ENCODE data around the gene SYN1.
A peak's percentile ranks its signal among the peaks of the same experiment; 100 is the strongest.
"Not testable (repeated sequence)": the region's sequence is repeated elsewhere in the genome, so short reads cannot be mapped to it uniquely, and the experiment has no call there.

The SYN1 gene

GRCh38 chrX:47634871-47635575 lies 15.4 kb upstream of the SYN1 start:
- no peak for DNase-seq (ENCODE audit: low spot score)
- no peak for FAIRE-seq

GRCh38 chrX:47633689-47634590 lies 14.3 kb upstream of the SYN1 start:
- DNase-seq (ENCODE audit: low spot score), result no peak
- FAIRE-seq, result no peak

GRCh38 chrX:47632666-47633065 lies 13.0 kb upstream of the SYN1 start:
- no peak for DNase-seq (ENCODE audit: low spot score)
- FAIRE-seq, result no peak

GRCh38 chrX:47631676-47632075 lies 12.0 kb upstream of the SYN1 start:
- FAIRE-seq, result no peak

GRCh38 chrX:47629419-47630200 lies 10.0 kb upstream of the SYN1 start, which contains the start of gene CFP:
Gene CFP (minus strand): TSS chrX:47629930. CDS start chrX:47629844, 86 bp downstream.
- DNase-seq (ENCODE audit: low spot score) (no peak), FAIRE-seq (no peak)

More at GRCh38 chrX:47631676-47632075, 12.0 kb upstream of the SYN1 start:
- DNase-seq (ENCODE audit: low spot score), result no peak

GRCh38 chrX:47628982-47629381 lies 9.3 kb upstream of the SYN1 start:
- DNase-seq (ENCODE audit: low spot score) (no peak), FAIRE-seq (no peak)

- no peak for FAIRE-seq
- DNase-seq (ENCODE audit: low spot score), result no peak
Measured at GRCh38 chrX:47625365-47625764, 5.7 kb upstream of the SYN1 start.

GRCh38 chrX:47623540-47624027 lies 3.9 kb upstream of the SYN1 start:
- FAIRE-seq, result no peak
- peak; percentile 67 for DNase-seq (ENCODE audit: low spot score)

- FAIRE-seq (no peak), DNase-seq (ENCODE audit: low spot score) (no peak)
Measured at GRCh38 chrX:47621851-47622250, 2.2 kb upstream of the SYN1 start.

- FAIRE-seq, result no peak
- no peak for DNase-seq (ENCODE audit: low spot score)
Measured at GRCh38 chrX:47620303-47620685, 637 bp upstream of the SYN1 start.

GRCh38 chrX:47618923-47619485 lies 653 bp downstream of the SYN1 start:
- DNase-seq (ENCODE audit: low spot score), result no peak
- FAIRE-seq, result no peak

GRCh38 chrX:47614618-47615017 lies 5.0 kb downstream of the SYN1 start:
- no peak for FAIRE-seq
- no peak for DNase-seq (ENCODE audit: low spot score)

GRCh38 chrX:47613082-47613481 lies 6.6 kb downstream of the SYN1 start:
- FAIRE-seq (no peak), DNase-seq (ENCODE audit: low spot score) (no peak)

- FAIRE-seq (no peak), DNase-seq (ENCODE audit: low spot score) (no peak)
Measured at GRCh38 chrX:47612418-47612817, 7.2 kb downstream of the SYN1 start.

- FAIRE-seq (no peak), DNase-seq (ENCODE audit: low spot score) (no peak)
Measured at GRCh38 chrX:47611926-47612325, 7.7 kb downstream of the SYN1 start.

GRCh38 chrX:47611489-47611888 lies 8.2 kb downstream of the SYN1 start:
- FAIRE-seq, result no peak
- no peak for DNase-seq (ENCODE audit: low spot score)

- DNase-seq (ENCODE audit: low spot score), result no peak
- FAIRE-seq, result no peak
Measured at GRCh38 chrX:47610511-47610910, 9.1 kb downstream of the SYN1 start.

- FAIRE-seq, result no peak
- DNase-seq (ENCODE audit: low spot score), result no peak
Measured at GRCh38 chrX:47608130-47608810, 11.4 kb downstream of the SYN1 start.

GRCh38 chrX:47607091-47607490 lies 12.6 kb downstream of the SYN1 start:
- DNase-seq (ENCODE audit: low spot score) (no peak), FAIRE-seq (no peak)

- FAIRE-seq, result no peak
- DNase-seq (ENCODE audit: low spot score), result no peak
Measured at GRCh38 chrX:47605024-47605423, 14.6 kb downstream of the SYN1 start.

- not testable (repeated sequence) for FAIRE-seq; DNase-seq (ENCODE audit: low spot score)
Measured at GRCh38 chrX:47603125-47603524, 16.5 kb downstream of the SYN1 start.

Measured in urothelium cell line (cell line).